K562 (cell line): ENCODE measurements around the gene TNFAIP3. TPM values are rescaled to one million over a fixed set of nuclear protein-coding genes. Genes with fewer than 3 reads are reported as not detected.

Experiments used
- ATAC-seq: fragments of 200-7000 bp; cut with Tn5 transposase; 3 replicates; pipeline ENCODE4 v1.9.1; 2020; ENCODE audit warnings: moderate library complexity
- BruUV-seq: library from RNA; stranded (reverse); fragments of 400-500 nt; replicated peaks from 2 replicates; lab custom pipeline; 2021; lab: Mats Ljungman, UMichigan
- CTCF ChIA-PET: fragments of 300-600 bp; formaldehyde crosslinking; extraction: SDS; loops from one replicate; lab custom pipeline; 2021; ENCODE audit warnings: low intra/inter-chr PET ratio; lab: Yijun Ruan, JAX
- POLR2A ChIA-PET: fragments of 300-600, 350-650 bp; sonication (Branson Sonifier 250); formaldehyde crosslinking; extraction: SDS; loops from one replicate; lab custom pipeline; 2021; ENCODE audit warnings: antibody characterized with exemption, inconsistent platforms; lab: Yijun Ruan, JAX
- DNase-seq, 4 experiments: peaks; one replicate each; pipeline versions ENCODE4 v3.0.0 to v3.0.0-alpha.2; 2011 to 2018; ENCODE audit warnings: low spot score in 3 of 4, mixed read lengths in 3 of 4; ENCODE audit errors: extremely low read depth in 1 of 4
- FAIRE-seq: peaks from 2 replicates; lab custom pipeline; 2011; peaks lifted over from hg19 to GRCh38; lab: Jason Lieb, UNC
- H2AFZ ChIP-seq: 2 replicates; pipeline ENCODE4 v1.6.0; 2011; ENCODE audit warnings: low read depth, low read length, control low read depth, inconsistent platforms
- H3K27ac ChIP-seq: fragments of 200-600 bp; 3 replicates; pipeline ENCODE4 v1.8.0; 2011; ENCODE audit warnings: low read depth, mild to moderate bottlenecking, control low read depth, inconsistent platforms, low read length, moderate library complexity, mixed read lengths; ENCODE audit errors: extremely low read depth
- H3K27me3 ChIP-seq, 2 experiments: fragments of 300-600 bp in 1 of 2; 2 replicates in 1 of 2; 3 replicates in 1 of 2; pipeline versions ENCODE4 v1.6.0 to v1.8.0; 2011; ENCODE audit warnings: inconsistent platforms in 2 of 2, low read length in 2 of 2, mild to moderate bottlenecking in 1 of 2, mixed read lengths in 1 of 2, moderate library complexity in 1 of 2; ENCODE audit not compliant: control insufficient read depth in 2 of 2, insufficient read depth in 2 of 2
- H3K36me3 ChIP-seq: fragments of 300-600 bp; 3 replicates; pipeline ENCODE4 v1.8.0; 2011; ENCODE audit warnings: mild to moderate bottlenecking, low read length, inconsistent platforms; ENCODE audit not compliant: control insufficient read depth, insufficient read depth
- H3K4me1 ChIP-seq, 2 experiments: fragments of 200-600 bp in 1 of 2; replicated peaks in 1 of 2; 2 replicates in 1 of 2; 3 replicates in 1 of 2; pipeline versions ENCODE4 v1.5.1 to v1.8.0; 2011; ENCODE audit warnings: inconsistent platforms in 2 of 2, low read length in 2 of 2, mild to moderate bottlenecking in 1 of 2, mixed read lengths in 1 of 2, moderate library complexity in 1 of 2; ENCODE audit not compliant: control insufficient read depth in 2 of 2, insufficient read depth in 2 of 2
- H3K4me2 ChIP-seq: 2 replicates; pipeline ENCODE4 v1.6.1; 2011; ENCODE audit warnings: low read length, control low read depth, inconsistent platforms, mixed read lengths; ENCODE audit not compliant: insufficient read depth
- H3K4me3 ChIP-seq: fragments of 200-600 bp; sonication (generic), shearing (Covaris generic); 2 replicates; pipeline ENCODE4 v1.5.1; 2016; ENCODE audit warnings: control low read depth, inconsistent platforms
- H3K79me2 ChIP-seq: fragments of 200-600 bp; 3 replicates; pipeline ENCODE4 v1.8.0; 2011; ENCODE audit warnings: low read length, inconsistent platforms; ENCODE audit not compliant: control insufficient read depth, insufficient read depth
- H3K9ac ChIP-seq, 2 experiments: 2 replicates each; pipeline versions ENCODE4 v1.6.0 to v1.6.1; 2011; ENCODE audit warnings: low read depth in 2 of 2, low read length in 2 of 2, control low read depth in 1 of 2, inconsistent platforms in 1 of 2, mild to moderate bottlenecking in 1 of 2, mixed read lengths in 1 of 2; ENCODE audit not compliant: insufficient read depth in 1 of 2
- H3K9me1 ChIP-seq: one replicate; pipeline ENCODE4 v1.6.0; 2011; ENCODE audit warnings: inconsistent platforms, mild to moderate bottlenecking, low read length, moderate library complexity; ENCODE audit not compliant: control insufficient read depth, insufficient read depth
- H3K9me3 ChIP-seq: replicated peaks from 2 replicates; pipeline ENCODE4 v1.5.1; 2011; ENCODE audit warnings: low read depth, low read length, inconsistent platforms; ENCODE audit not compliant: control insufficient read depth, insufficient read depth
- H4K20me1 ChIP-seq: replicated peaks from 2 replicates; pipeline ENCODE4 v1.6.1; 2011; ENCODE audit warnings: low read length, inconsistent platforms, mixed read lengths; ENCODE audit not compliant: control insufficient read depth, insufficient read depth
- ARID1B ChIP-seq: fragments of 450-650 bp; IDR thresholded peaks from 2 replicates; pipeline ENCODE4 v1.6.1; 2016; ENCODE audit warnings: antibody characterized with exemption, mild to moderate bottlenecking, inconsistent platforms
- CREB5 ChIP-seq: fragments of 250-450 bp; sonication (Bioruptor Pico); IDR thresholded peaks from 2 replicates; pipeline ENCODE4 v1.5.0; 2020; ENCODE audit warnings: mild to moderate bottlenecking
- GTF2F1 ChIP-seq: IDR thresholded peaks from 2 replicates; pipeline ENCODE4 v1.6.1; 2011; ENCODE audit warnings: low read depth, low read length, improper control_type of control experiment
- HDAC3 ChIP-seq: fragments of 450-650 bp; IDR thresholded peaks from 2 replicates; pipeline ENCODE4 v1.6.1; 2018; ENCODE audit warnings: borderline replicate concordance, mild to moderate bottlenecking, moderate library complexity; ENCODE audit not compliant: partially characterized antibody
- MYBL2 ChIP-seq, 2 experiments: fragments of 450-650 bp in 1 of 2; sonication (generic) in 1 of 2; formaldehyde crosslinking in 1 of 2; IDR thresholded peaks; 2 replicates each; pipeline versions ENCODE4 v1.6.1 to v1.8.1; 2017 to 2022; ENCODE audit warnings: borderline replicate concordance in 1 of 2, inconsistent platforms in 1 of 2, low read depth in 1 of 2, mild to moderate bottlenecking in 1 of 2, missing genetic modification reagents in 1 of 2, moderate library complexity in 1 of 2
- TAF9B ChIP-seq: fragments of 450-650 bp; IDR thresholded peaks from 2 replicates; pipeline ENCODE4 v1.6.1; 2018; ENCODE audit warnings: mild to moderate bottlenecking; ENCODE audit not compliant: partially characterized antibody
- ZBTB11 ChIP-seq, 3 experiments: fragments of 200-800 bp in 1 of 3; fragments of 250-450 bp in 1 of 3; fragments of 450-650 bp in 1 of 3; sonication (Bioruptor Pico) in 1 of 3; sonication (Bioruptor generic) in 1 of 3; formaldehyde crosslinking in 1 of 3; IDR thresholded peaks; 2 replicates each; pipeline versions ENCODE4 v1.6.1 to v1.8.0; 2016 to 2022; ENCODE audit warnings: mild to moderate bottlenecking in 2 of 3, missing genetic modification characterization in 2 of 3, missing compliant biosample characterization in 1 of 3, moderate library complexity in 1 of 3
- ZBTB43 ChIP-seq: sonication (generic); formaldehyde crosslinking; IDR thresholded peaks from 2 replicates; pipeline ENCODE4 v1.8.0; 2023; ENCODE audit warnings: mild to moderate bottlenecking, missing genetic modification reagents
- ZFP30 ChIP-seq: fragments of 250-450 bp; sonication (Bioruptor Pico); IDR thresholded peaks from 2 replicates; pipeline ENCODE4 v1.8.0; 2022; ENCODE audit warnings: moderate library complexity, mild to moderate bottlenecking, inconsistent platforms, borderline replicate concordance
- WGBS: fragments of 100-300 bp; shearing (Covaris generic); methylation state at CpG from one replicate; pipeline ENCODE4 v1.1.6; 2016; ENCODE audit warnings: low coverage, mixed read lengths; ENCODE audit not compliant: insufficient coverage; ENCODE audit errors: missing lambda C conversion rate; 5-methylcytosine and 5-hydroxymethylcytosine counted together
- in situ Hi-C: fragments of 300-500 bp; cut with MboI; formaldehyde crosslinking; loops from 4 replicates; pipeline ENCODE4 v1.15.0; 2018; ENCODE audit warnings: inconsistent platforms, mixed read lengths
- intact Hi-C: fragments of 100-400 bp; cut with micrococcal nuclease; formaldehyde crosslinking; loops from 2 replicates; pipeline ENCODE4 v1.14.2; 2022
- polyA plus RNA-seq, 8 experiments: library from polyadenylated mRNA; depleted of rRNA in 4 of 8; stranded (reverse) in 5 of 8; unstranded in 3 of 8; fragments of >200 nt; fragmentation: Nextera tagmentation in 2 of 8; fragmentation: Illumina TruSeq in 1 of 8; extraction: Ambion mirVana in 2 of 8; extraction: Trizol in 1 of 8; gene quantifications; 2 replicates each; pipeline versions ENCODE4 v1.2.1 to v1.2.3, GENCODE V29; 2011 to 2014; ENCODE audit warnings: inconsistent platforms in 1 of 8, missing spikeins in 1 of 8
- total RNA-seq, 7 experiments: library from RNA; depleted of rRNA in 6 of 7; stranded (reverse); fragments of >200 nt in 6 of 7; fragmentation: Illumina TruSeq in 2 of 7; extraction: Trizol in 2 of 7; gene quantifications; 2 replicates each; pipeline versions ENCODE4 v1.2.1 to v1.2.3, GENCODE V29; 2011 to 2021; ENCODE audit warnings: low replicate concordance in 1 of 7

Gene TNFAIP3
- total and polyA plus RNA-seq, 9 of the 15 experiments (the other 6 are each of a cell fraction or from before 2014, with no cell fraction given), result 0.79 to 17.0 (median 6.4) TPM

- TF ChIP-seq ZBTB11 (CRISPR knock-in tag; IDR thresholded peaks at IDR 0.05) (no peak), ZFP30 (no peak)
Observed at GRCh38 chr6:137917551-137918325, 50.7 kb downstream of the TNFAIP3 start (continued).

- FAIRE-seq (no peak), ATAC-seq (peak; percentile 4), DNase-seq (no peak)
- CTCF ChIA-PET, result no interaction called here
- no peaks in the 10 kb centered on the region for H3K27me3 ChIP-seq
- no peaks in the 10 kb centered on the region for H3K9me3 ChIP-seq
- H3K4me2 ChIP-seq, result peak overlapping the region; percentile 51
- no peaks in the 10 kb centered on the region for H4K20me1 ChIP-seq
- peaks cover 6 to 56% of the 10 kb centered on the region in 2 experiments; a peak in 4 of 5 replicates for H3K4me1 ChIP-seq
- no peak overlapping the region for H3K4me3 ChIP-seq
- WGBS, result 11% methylated on average over 3 of the region's 3 CpGs
- no peaks in the 10 kb centered on the region for H3K9me1 ChIP-seq
- peak overlapping the region; percentile 68 for H3K27ac ChIP-seq
- no peaks in the 10 kb centered on the region for H3K36me3 ChIP-seq
- peak overlapping the region in 1 of 2 experiments; percentile 44; a peak in 2 of 4 replicates for H3K9ac ChIP-seq
- POLR2A ChIA-PET, result interaction anchor here (0.6 to 1.3 kb wide), 7 partner anchors 9 to 36 kb away, joined by 3 to 4 read pairs (median 3); no protein-coding TSS in a partner anchor
- in situ Hi-C loops (no loop called here), intact Hi-C loops (loop anchor here (2.0 kb wide), 1 partner anchor 25 kb away; no protein-coding TSS in a partner anchor)
- BruUV-seq, result no TSS peak
- H2AFZ ChIP-seq, result peak overlapping the region; percentile 73
- H3K79me2 ChIP-seq, result no peaks in the 10 kb centered on the region
- TF ChIP-seq TAF9B (peak; percentile 10), HDAC3 (no peak), MYBL2 (IDR thresholded peaks at IDR 0.05; ENCODE audit: low read depth) (no peak), MYBL2 (CRISPR knock-in tag; IDR thresholded peaks at IDR 0.05; ENCODE audit: borderline replicate concordance) (no peak), CREB5 (CRISPR knock-in tag) (0 out of 2 replicates have a peak, but pooled peaks have one; percentile 30), GTF2F1 (no peak), ARID1B (no peak), ZBTB43 (no peak)
Observed at GRCh38 chr6:137919502-137919823, 52.4 kb downstream of the TNFAIP3 start.
